Fibroblast of mammary gland (primary cell): ENCODE data around the gene CGA.

ENCODE experiments used
- DNase-seq: peaks from one replicate; pipeline ENCODE4 v3.0.0-alpha.2; 2010; ENCODE audit warnings: low read depth
- H3K4me3 ChIP-seq: 2 replicates; pipeline ENCODE4 v1.5.1; 2011; ENCODE audit warnings: low read depth, mild to moderate bottlenecking, low read length, moderate library complexity; ENCODE audit not compliant: control insufficient read depth
- CTCF ChIP-seq: conservative IDR thresholded peaks from 2 replicates; pipeline ENCODE4 v1.5.1; 2011; ENCODE audit warnings: low read depth, low read length, inconsistent platforms; ENCODE audit not compliant: control insufficient read depth, insufficient read depth

CGA gene

DNA sequence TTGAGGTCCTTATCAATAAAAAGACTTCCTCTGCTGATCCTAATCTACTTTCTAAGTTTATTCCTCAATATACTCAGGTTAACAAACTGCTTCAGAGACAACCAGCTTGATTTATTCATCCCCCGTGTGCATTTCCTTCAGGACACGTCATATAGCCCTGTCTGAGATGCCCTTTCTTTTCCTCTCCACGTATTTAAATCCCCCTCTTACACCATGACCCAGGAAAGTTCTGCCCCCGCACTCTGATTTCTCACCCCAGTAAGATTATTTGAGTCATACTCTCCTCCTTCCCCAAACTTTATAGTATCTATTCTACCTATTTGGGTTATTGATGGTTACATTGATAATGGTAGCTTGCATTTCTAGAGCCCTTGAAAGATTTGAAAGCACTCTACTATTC is 9.8 kb upstream of the CGA start:
- no peak overlapping the region for H3K4me3 ChIP-seq
- no peak for TF ChIP-seq CTCF
- no peak for DNase-seq

- no peak overlapping the region for H3K4me3 ChIP-seq
- no peak for TF ChIP-seq CTCF
- no peak for DNase-seq
These were observed 9.2 kb upstream of the CGA start for GRCh38 chr6:87103977-87104601.

- DNase-seq: no peak
- no peak for TF ChIP-seq CTCF
- H3K4me3 ChIP-seq: no peak overlapping the region
These were observed 7.3 kb upstream of the CGA start for GRCh38 chr6:87102151-87102621.

- H3K4me3 ChIP-seq: no peak overlapping the region
- no peak for TF ChIP-seq CTCF
- no peak for DNase-seq
These were observed 6.2 kb upstream of the CGA start for GRCh38 chr6:87101067-87101466.

DNA sequence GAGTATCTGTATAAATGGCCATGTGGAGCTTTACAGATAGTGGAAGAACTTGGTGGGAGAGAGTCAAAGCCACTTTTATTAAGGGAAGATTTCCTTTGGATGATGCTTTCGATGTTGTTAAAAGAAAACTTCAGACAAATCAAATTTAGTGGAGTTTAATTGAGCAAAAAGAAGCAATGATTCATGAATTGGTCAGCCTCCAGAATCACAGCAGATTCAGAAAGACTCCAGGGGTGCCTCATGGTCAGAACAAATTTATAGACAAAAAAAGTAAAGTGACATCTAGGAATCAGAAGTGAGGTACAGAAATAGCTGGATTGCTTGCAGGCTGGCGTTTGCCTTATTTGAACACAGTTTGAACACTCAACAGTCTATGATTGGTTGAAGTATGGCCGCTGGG is 5.3 kb upstream of the CGA start:
- no peak for TF ChIP-seq CTCF
- H3K4me3 ChIP-seq: no peak overlapping the region
- no peak for DNase-seq

GRCh38 chr6:87099472-87099871 is 4.6 kb upstream of the CGA start:
- no peak for TF ChIP-seq CTCF
- H3K4me3 ChIP-seq: no peak overlapping the region
- DNase-seq: no peak

- H3K4me3 ChIP-seq: no peak overlapping the region
- no peak for TF ChIP-seq CTCF
- DNase-seq: no peak
These were observed 330 bp downstream of the CGA start for GRCh38 chr6:87094576-87094975.
